ENCODE results near the gene PHF21A. TPM values are rescaled to one million over a fixed set of nuclear protein-coding genes. Genes with fewer than 3 reads are reported as not detected.

PHF21A gene
- polyA plus RNA-seq, 1 donor (not counting 4 experiments of a cell fraction or from before 2014, with no cell fraction given) = 16.1 TPM

DNA sequence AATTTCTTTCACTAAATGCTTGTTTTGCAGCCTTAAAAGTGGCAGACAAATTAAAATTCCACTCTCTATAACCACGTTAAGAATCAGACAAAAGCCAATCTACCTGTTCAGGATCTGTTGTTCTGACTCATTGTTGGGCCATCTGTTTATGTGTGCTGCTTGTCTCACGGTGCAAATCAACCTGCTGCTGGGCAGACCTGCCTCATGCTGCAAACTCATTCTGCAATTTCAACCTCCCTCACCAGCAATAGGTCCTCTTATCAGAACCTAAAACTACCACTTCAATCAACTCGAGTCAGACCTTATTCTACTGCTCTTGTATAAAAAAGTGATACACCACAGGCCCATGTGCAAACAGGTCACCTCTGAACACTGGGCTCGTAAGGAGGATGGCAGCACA, 123.7 kb downstream of the PHF21A start:
- Histone ChIP-seq H3K9ac (ENCODE audit: control insufficient read depth, extremely low read depth, insufficient read depth, low read length) (no peak overlapping the region), H3K9me3 (ENCODE audit: control insufficient read depth, low read depth, low read length) (no peaks in the 10 kb centered on the region), H3K79me2 (ENCODE audit: control insufficient read depth, insufficient read depth, low read length) (no peaks in the 10 kb centered on the region), H3K9me1 (ENCODE audit: control insufficient read depth, extremely low read depth, insufficient read depth, low read length) (no peaks in the 10 kb centered on the region), H4K20me1 (ENCODE audit: control insufficient read depth, extremely low read depth, insufficient read depth, low read length) (no peaks in the 10 kb centered on the region), H3K27ac (ENCODE audit: control insufficient read depth, insufficient read depth, low read length) (no peak overlapping the region), H3K4me1 (ENCODE audit: control insufficient read depth, extremely low read depth, insufficient read depth, low read length) (no peaks in the 10 kb centered on the region), H3K4me3 (ENCODE audit: control insufficient read depth in 2 of 3, extremely low read depth in 1 of 3, insufficient read depth in 2 of 3, low read depth in 1 of 3, low read length in 3 of 3) (no peak overlapping the region), H3K36me3 (ENCODE audit: control insufficient read depth in 2 of 2, extremely low read depth in 1 of 2, insufficient read depth in 2 of 2, low read length in 2 of 2) (no peaks in the 10 kb centered on the region), H2AFZ (ENCODE audit: control insufficient read depth, low read length) (no peak overlapping the region), H3K4me2 (ENCODE audit: control insufficient read depth, extremely low read depth, insufficient read depth, low read depth, low read length) (no peak overlapping the region), H3K27me3 (ENCODE audit: control insufficient read depth, extremely low read depth, insufficient read depth, low read length) (no peaks in the 10 kb centered on the region)
- dilution Hi-C loops (cut with MboI; ENCODE audit: extremely low pct_ligation_motif_present, low sequenced_read_pairs) = no loop called here
- TF ChIP-seq, protein P1, sequence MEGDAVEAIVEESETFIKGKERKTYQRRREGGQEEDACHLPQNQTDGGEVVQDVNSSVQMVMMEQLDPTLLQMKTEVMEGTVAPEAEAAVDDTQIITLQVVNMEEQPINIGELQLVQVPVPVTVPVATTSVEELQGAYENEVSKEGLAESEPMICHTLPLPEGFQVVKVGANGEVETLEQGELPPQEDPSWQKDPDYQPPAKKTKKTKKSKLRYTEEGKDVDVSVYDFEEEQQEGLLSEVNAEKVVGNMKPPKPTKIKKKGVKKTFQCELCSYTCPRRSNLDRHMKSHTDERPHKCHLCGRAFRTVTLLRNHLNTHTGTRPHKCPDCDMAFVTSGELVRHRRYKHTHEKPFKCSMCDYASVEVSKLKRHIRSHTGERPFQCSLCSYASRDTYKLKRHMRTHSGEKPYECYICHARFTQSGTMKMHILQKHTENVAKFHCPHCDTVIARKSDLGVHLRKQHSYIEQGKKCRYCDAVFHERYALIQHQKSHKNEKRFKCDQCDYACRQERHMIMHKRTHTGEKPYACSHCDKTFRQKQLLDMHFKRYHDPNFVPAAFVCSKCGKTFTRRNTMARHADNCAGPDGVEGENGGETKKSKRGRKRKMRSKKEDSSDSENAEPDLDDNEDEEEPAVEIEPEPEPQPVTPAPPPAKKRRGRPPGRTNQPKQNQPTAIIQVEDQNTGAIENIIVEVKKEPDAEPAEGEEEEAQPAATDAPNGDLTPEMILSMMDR (optimal IDR thresholded peaks at IDR 0.05 in 1 of 3, IDR thresholded peaks at IDR 0.05 in 1 of 3, conservative IDR thresholded peaks at IDR 0.05 in 1 of 3; ENCODE audit: extremely low read depth in 1 of 3, insufficient read depth in 2 of 3, low read length in 3 of 3) = no peak
- no peak for TF ChIP-seq EZH2 (IDR thresholded peaks at IDR 0.05; ENCODE audit: low read length)
- no peak for DNase-seq (ENCODE audit: low read depth, low spot score)
- peak; percentile 64 for FAIRE-seq

DNA sequence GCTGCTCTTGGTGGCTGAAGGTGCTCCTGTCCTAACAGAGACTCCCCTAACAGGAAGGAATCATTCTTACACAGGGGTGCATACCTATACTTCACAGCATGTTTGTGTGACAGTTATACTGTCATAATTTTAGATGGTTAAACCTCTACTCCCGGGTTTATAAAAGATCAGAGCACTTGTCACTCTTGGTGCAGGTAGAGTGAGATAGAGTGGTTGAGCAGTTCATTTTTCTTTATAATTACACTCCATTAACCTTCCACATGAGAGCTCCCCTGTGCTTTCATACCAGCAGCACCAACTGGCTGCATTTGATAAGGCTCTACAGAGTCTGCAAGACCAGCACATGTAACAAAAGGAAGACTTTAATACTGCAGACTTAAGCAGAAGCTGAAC, 125.9 kb downstream of the PHF21A start:
- Histone ChIP-seq H3K27ac (ENCODE audit: control insufficient read depth, insufficient read depth, low read length) (no peak overlapping the region), H3K27me3 (ENCODE audit: control insufficient read depth, extremely low read depth, insufficient read depth, low read length) (no peaks in the 10 kb centered on the region), H3K4me2 (ENCODE audit: control insufficient read depth, extremely low read depth, insufficient read depth, low read depth, low read length) (no peak overlapping the region), H3K9me3 (ENCODE audit: control insufficient read depth, low read depth, low read length) (no peaks in the 10 kb centered on the region), H3K4me3 (ENCODE audit: control insufficient read depth in 2 of 3, extremely low read depth in 1 of 3, insufficient read depth in 2 of 3, low read depth in 1 of 3, low read length in 3 of 3) (no peak overlapping the region), H3K4me1 (ENCODE audit: control insufficient read depth, extremely low read depth, insufficient read depth, low read length) (no peaks in the 10 kb centered on the region), H4K20me1 (ENCODE audit: control insufficient read depth, extremely low read depth, insufficient read depth, low read length) (no peaks in the 10 kb centered on the region), H3K9me1 (ENCODE audit: control insufficient read depth, extremely low read depth, insufficient read depth, low read length) (no peaks in the 10 kb centered on the region), H3K9ac (ENCODE audit: control insufficient read depth, extremely low read depth, insufficient read depth, low read length) (no peak overlapping the region), H2AFZ (ENCODE audit: control insufficient read depth, low read length) (no peak overlapping the region), H3K36me3 (ENCODE audit: control insufficient read depth in 2 of 2, extremely low read depth in 1 of 2, insufficient read depth in 2 of 2, low read length in 2 of 2) (no peaks in the 10 kb centered on the region), H3K79me2 (ENCODE audit: control insufficient read depth, insufficient read depth, low read length) (no peaks in the 10 kb centered on the region)
- DNase-seq (ENCODE audit: low read depth, low spot score) (no peak), FAIRE-seq (no peak)
- dilution Hi-C loops (cut with MboI; ENCODE audit: extremely low pct_ligation_motif_present, low sequenced_read_pairs) = no loop called here
- TF ChIP-seq EZH2 (IDR thresholded peaks at IDR 0.05; ENCODE audit: low read length) = no peak
- TF ChIP-seq, protein P1 (optimal IDR thresholded peaks at IDR 0.05 in 1 of 3, IDR thresholded peaks at IDR 0.05 in 1 of 3, conservative IDR thresholded peaks at IDR 0.05 in 1 of 3; ENCODE audit: extremely low read depth in 1 of 3, insufficient read depth in 2 of 3, low read length in 3 of 3) = no peak

Measured in keratinocyte (primary cell).